ENCODE results near the gene HEMK1.

GRCh38 chr3:50600841-50601591 is 31.7 kb downstream of the HEMK1 start:
- TF ChIP-seq CTCF (IDR thresholded peaks at IDR 0.05) (no peak), POLR2AphosphoS5 (IDR thresholded peaks at IDR 0.05) (peak; percentile 86 to 98 (median 95))

Measured in breast epithelium (tissue), 3 donors.